ENCODE results near the gene KLK2.

DNA sequence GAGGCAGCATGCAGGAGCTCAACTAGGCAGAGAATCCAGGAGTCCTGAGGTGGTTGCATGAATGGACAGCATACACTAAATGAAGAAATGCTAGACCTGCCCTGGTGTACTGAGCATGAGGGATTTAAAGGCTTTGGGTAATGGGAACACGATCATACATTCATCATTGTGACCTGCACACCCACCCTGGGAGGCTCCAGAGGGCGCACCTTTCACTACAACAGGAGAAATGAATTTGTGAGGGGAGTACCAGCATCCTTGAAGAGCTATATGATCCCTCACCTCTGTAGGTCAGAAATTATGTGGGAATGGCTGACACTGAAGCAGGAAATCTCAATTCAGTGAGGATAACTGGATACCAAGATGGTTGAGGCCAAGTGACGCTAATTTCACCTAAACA, 8.9 kb downstream of the KLK2 start:
- TF ChIP-seq, protein P1, sequence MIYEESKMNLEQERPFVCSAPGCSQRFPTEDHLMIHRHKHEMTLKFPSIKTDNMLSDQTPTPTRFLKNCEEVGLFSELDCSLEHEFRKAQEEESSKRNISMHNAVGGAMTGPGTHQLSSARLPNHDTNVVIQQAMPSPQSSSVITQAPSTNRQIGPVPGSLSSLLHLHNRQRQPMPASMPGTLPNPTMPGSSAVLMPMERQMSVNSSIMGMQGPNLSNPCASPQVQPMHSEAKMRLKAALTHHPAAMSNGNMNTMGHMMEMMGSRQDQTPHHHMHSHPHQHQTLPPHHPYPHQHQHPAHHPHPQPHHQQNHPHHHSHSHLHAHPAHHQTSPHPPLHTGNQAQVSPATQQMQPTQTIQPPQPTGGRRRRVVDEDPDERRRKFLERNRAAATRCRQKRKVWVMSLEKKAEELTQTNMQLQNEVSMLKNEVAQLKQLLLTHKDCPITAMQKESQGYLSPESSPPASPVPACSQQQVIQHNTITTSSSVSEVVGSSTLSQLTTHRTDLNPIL (CRISPR knock-in tag; IDR thresholded peaks at IDR 0.05; ENCODE audit: low read depth) = no peak
- TF ChIP-seq, protein P2, sequence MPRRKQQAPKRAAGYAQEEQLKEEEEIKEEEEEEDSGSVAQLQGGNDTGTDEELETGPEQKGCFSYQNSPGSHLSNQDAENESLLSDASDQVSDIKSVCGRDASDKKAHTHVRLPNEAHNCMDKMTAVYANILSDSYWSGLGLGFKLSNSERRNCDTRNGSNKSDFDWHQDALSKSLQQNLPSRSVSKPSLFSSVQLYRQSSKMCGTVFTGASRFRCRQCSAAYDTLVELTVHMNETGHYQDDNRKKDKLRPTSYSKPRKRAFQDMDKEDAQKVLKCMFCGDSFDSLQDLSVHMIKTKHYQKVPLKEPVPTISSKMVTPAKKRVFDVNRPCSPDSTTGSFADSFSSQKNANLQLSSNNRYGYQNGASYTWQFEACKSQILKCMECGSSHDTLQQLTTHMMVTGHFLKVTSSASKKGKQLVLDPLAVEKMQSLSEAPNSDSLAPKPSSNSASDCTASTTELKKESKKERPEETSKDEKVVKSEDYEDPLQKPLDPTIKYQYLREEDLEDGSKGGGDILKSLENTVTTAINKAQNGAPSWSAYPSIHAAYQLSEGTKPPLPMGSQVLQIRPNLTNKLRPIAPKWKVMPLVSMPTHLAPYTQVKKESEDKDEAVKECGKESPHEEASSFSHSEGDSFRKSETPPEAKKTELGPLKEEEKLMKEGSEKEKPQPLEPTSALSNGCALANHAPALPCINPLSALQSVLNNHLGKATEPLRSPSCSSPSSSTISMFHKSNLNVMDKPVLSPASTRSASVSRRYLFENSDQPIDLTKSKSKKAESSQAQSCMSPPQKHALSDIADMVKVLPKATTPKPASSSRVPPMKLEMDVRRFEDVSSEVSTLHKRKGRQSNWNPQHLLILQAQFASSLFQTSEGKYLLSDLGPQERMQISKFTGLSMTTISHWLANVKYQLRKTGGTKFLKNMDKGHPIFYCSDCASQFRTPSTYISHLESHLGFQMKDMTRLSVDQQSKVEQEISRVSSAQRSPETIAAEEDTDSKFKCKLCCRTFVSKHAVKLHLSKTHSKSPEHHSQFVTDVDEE (CRISPR knock-in tag; IDR thresholded peaks at IDR 0.05) = no peak
- TF ChIP-seq ZFP3 (CRISPR knock-in tag; IDR thresholded peaks at IDR 0.05) (no peak), RARB (CRISPR knock-in tag; IDR thresholded peaks at IDR 0.05) (no peak), TOX (CRISPR knock-in tag; IDR thresholded peaks at IDR 0.05; ENCODE audit: borderline replicate concordance) (no peak), ZNF565 (CRISPR knock-in tag; conservative IDR thresholded peaks at IDR 0.05; ENCODE audit: low read depth) (no peak), ZFP30 (CRISPR knock-in tag; IDR thresholded peaks at IDR 0.05) (no peak), PPARA (CRISPR knock-in tag; IDR thresholded peaks at IDR 0.05; ENCODE audit: borderline replicate concordance) (no peak), OSR1 (CRISPR knock-in tag; IDR thresholded peaks at IDR 0.05) (no peak), BACH2 (CRISPR knock-in tag; IDR thresholded peaks at IDR 0.05; ENCODE audit: borderline replicate concordance) (no peak), GLIS3 (CRISPR knock-in tag; IDR thresholded peaks at IDR 0.05) (no peak), ZNF70 (CRISPR knock-in tag; IDR thresholded peaks at IDR 0.05) (no peak)
- TF ChIP-seq, protein P3, sequence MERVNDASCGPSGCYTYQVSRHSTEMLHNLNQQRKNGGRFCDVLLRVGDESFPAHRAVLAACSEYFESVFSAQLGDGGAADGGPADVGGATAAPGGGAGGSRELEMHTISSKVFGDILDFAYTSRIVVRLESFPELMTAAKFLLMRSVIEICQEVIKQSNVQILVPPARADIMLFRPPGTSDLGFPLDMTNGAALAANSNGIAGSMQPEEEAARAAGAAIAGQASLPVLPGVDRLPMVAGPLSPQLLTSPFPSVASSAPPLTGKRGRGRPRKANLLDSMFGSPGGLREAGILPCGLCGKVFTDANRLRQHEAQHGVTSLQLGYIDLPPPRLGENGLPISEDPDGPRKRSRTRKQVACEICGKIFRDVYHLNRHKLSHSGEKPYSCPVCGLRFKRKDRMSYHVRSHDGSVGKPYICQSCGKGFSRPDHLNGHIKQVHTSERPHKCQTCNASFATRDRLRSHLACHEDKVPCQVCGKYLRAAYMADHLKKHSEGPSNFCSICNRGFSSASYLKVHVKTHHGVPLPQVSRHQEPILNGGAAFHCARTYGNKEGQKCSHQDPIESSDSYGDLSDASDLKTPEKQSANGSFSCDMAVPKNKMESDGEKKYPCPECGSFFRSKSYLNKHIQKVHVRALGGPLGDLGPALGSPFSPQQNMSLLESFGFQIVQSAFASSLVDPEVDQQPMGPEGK (CRISPR knock-in tag; IDR thresholded peaks at IDR 0.05; ENCODE audit: borderline replicate concordance) = no peak
- TF ChIP-seq, protein P4, sequence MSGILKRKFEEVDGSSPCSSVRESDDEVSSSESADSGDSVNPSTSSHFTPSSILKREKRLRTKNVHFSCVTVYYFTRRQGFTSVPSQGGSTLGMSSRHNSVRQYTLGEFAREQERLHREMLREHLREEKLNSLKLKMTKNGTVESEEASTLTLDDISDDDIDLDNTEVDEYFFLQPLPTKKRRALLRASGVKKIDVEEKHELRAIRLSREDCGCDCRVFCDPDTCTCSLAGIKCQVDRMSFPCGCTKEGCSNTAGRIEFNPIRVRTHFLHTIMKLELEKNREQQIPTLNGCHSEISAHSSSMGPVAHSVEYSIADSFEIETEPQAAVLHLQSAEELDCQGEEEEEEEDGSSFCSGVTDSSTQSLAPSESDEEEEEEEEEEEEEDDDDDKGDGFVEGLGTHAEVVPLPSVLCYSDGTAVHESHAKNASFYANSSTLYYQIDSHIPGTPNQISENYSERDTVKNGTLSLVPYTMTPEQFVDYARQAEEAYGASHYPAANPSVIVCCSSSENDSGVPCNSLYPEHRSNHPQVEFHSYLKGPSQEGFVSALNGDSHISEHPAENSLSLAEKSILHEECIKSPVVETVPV (CRISPR knock-in tag; IDR thresholded peaks at IDR 0.05) = no peak

Measured in SK-N-SH treated with all-trans-retinoic acid at 6 μM for 48 hours (cell line).